ENCODE measurements around the gene STAT5B. TPM values are rescaled to one million over a fixed set of nuclear protein-coding genes. Genes with fewer than 3 reads are reported as not detected.
"Not testable (repeated sequence)": the region's sequence is repeated elsewhere in the genome, so short reads cannot be mapped to it uniquely, and the experiment has no call there.

STAT5B gene
- total RNA-seq, 1 experiment from 2014 or later = 7.1 TPM

DNA sequence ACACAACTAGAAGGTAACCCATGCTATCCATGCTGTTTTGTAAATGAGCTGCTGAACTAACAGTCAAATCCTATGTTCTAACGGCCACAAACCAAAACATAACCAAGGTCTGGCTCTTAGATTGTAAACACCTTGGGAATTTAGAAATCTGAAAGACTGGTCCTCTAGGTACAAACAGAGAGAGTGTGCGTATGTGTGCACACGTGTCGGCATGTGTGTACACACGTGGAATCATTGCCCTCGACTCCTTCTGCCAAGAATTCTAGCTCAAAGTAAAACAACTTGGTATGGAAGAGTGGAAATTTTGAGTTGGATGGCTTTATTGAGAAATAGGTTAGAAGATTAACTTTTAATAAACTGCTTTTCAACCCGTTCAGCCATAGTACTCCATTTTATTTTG lies 63.8 kb downstream of the STAT5B start (continued):
- TF ChIP-seq, protein P1, sequence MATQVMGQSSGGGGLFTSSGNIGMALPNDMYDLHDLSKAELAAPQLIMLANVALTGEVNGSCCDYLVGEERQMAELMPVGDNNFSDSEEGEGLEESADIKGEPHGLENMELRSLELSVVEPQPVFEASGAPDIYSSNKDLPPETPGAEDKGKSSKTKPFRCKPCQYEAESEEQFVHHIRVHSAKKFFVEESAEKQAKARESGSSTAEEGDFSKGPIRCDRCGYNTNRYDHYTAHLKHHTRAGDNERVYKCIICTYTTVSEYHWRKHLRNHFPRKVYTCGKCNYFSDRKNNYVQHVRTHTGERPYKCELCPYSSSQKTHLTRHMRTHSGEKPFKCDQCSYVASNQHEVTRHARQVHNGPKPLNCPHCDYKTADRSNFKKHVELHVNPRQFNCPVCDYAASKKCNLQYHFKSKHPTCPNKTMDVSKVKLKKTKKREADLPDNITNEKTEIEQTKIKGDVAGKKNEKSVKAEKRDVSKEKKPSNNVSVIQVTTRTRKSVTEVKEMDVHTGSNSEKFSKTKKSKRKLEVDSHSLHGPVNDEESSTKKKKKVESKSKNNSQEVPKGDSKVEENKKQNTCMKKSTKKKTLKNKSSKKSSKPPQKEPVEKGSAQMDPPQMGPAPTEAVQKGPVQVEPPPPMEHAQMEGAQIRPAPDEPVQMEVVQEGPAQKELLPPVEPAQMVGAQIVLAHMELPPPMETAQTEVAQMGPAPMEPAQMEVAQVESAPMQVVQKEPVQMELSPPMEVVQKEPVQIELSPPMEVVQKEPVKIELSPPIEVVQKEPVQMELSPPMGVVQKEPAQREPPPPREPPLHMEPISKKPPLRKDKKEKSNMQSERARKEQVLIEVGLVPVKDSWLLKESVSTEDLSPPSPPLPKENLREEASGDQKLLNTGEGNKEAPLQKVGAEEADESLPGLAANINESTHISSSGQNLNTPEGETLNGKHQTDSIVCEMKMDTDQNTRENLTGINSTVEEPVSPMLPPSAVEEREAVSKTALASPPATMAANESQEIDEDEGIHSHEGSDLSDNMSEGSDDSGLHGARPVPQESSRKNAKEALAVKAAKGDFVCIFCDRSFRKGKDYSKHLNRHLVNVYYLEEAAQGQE (IDR thresholded peaks at IDR 0.05; ENCODE audit: low read depth) = no peak
- no peak for TF ChIP-seq SP1 (IDR thresholded peaks at IDR 0.05; ENCODE audit: low read depth)

DNA sequence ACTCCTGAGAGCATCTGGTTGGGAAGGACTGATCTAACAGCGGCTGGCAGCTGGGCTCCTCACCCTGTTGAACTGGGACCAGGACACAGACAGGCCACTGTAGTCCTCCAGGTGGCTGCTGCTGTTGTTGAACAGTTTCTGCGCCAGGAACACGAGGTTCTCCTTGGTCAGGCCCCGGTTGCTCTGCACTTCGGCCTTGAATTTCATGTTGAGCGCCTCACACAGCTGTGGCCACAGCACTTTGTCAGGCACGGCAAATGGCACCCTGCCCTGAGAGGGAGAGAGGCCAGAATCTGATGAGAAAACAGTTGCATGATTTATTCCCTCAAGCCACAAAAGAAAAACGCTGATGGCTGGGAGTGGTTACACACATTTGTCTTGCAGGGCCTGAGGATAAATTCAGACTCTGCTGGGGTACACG lies 64.3 kb downstream of the STAT5B start:
- H3K4me1 ChIP-seq (ENCODE audit: control insufficient read depth in 1 of 2, insufficient read depth in 2 of 2, low read length in 2 of 2); H4K20me1 ChIP-seq (ENCODE audit: insufficient read depth); BruUV-seq (replicated peaks); POLR2A ChIA-PET; H3K9ac ChIP-seq (ENCODE audit: low read length); H3K4me3 ChIP-seq (replicated peaks in 1 of 2; ENCODE audit: low read depth in 1 of 2, low read length in 2 of 2); H3K36me3 ChIP-seq (ENCODE audit: control insufficient read depth in 1 of 2, insufficient read depth in 2 of 2, low read length in 2 of 2); H3K4me2 ChIP-seq (ENCODE audit: low read length); H3K9me3 ChIP-seq (ENCODE audit: control insufficient read depth in 1 of 2, insufficient read depth in 1 of 2, low read depth in 1 of 2, low read length in 2 of 2); intact Hi-C loops (cut with micrococcal nuclease); H3K9me2 ChIP-seq (ENCODE audit: insufficient read depth); H2AFZ ChIP-seq (ENCODE audit: low read depth, low read length, poor library complexity, severe bottlenecking); H3K79me2 ChIP-seq (ENCODE audit: insufficient read depth, low read length); H3K27me3 ChIP-seq (ENCODE audit: insufficient read depth, low read length); DNase-seq (ENCODE audit: low read depth, low spot score); H3K27ac ChIP-seq (ENCODE audit: low read depth, low read length); ATAC-seq; RAD21 ChIA-PET (ENCODE audit: low non-redundant PET in 1 of 2, low total read pairs in 2 of 2, uncharacterized antibody in 2 of 2, unreplicated experiment in 2 of 2): not testable (repeated sequence)
- CTCF ChIA-PET = interaction anchor here (2.8 kb wide), 1 partner anchor 11 kb away, joined by 11 read pairs; no protein-coding TSS in a partner anchor

DNA sequence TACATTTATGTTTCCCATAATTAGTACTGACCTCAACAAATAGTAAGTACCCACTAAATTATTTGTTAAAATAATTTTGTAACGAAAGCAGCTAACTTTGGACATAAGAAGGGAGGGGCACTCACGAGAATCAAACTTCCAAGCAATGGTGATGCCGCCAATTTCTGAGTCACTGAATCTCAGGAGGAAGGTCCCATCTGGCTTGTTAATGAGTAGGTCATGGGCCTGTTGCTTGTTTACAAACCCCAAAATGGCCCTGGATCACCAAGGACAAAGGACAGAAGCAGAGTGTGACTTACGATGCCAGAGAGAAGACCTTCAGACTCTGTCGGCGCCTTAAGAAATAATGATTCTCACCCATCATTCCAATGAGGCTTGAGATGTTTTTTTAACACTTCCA lies 66.1 kb downstream of the STAT5B start:
- BruUV-seq (replicated peaks) = no TSS peak
- no peaks in the 10 kb centered on the region for H3K9me3 ChIP-seq (ENCODE audit: control insufficient read depth in 1 of 2, insufficient read depth in 1 of 2, low read depth in 1 of 2, low read length in 2 of 2)
- H3K27me3 ChIP-seq (ENCODE audit: insufficient read depth, low read length) = no peaks in the 10 kb centered on the region
- no peak overlapping the region for H3K4me3 ChIP-seq (replicated peaks in 1 of 2; ENCODE audit: low read depth in 1 of 2, low read length in 2 of 2)
- H3K9me2 ChIP-seq (ENCODE audit: insufficient read depth) = no peaks in the 10 kb centered on the region
- ATAC-seq = no peak
- no peak overlapping the region for H3K9ac ChIP-seq (ENCODE audit: low read length)
- POLR2A ChIA-PET = no interaction called here
- intact Hi-C loops (cut with micrococcal nuclease) = no loop called here
- no peak overlapping the region for H3K4me2 ChIP-seq (ENCODE audit: low read length)
- no peak for TF ChIP-seq EZH2phosphoT487 (IDR thresholded peaks at IDR 0.05; ENCODE audit: borderline replicate concordance)
- no peak for TF ChIP-seq YY1 (IDR thresholded peaks at IDR 0.05; ENCODE audit: extremely low read depth, insufficient replicate concordance, low read depth, low read length)
- no peak for TF ChIP-seq TCF7L2 (IDR thresholded peaks at IDR 0.05; ENCODE audit: borderline replicate concordance, extremely low read depth, insufficient read depth, insufficient read length)
- no peaks in the 10 kb centered on the region for H3K79me2 ChIP-seq (ENCODE audit: insufficient read depth, low read length)
- H2AFZ ChIP-seq (ENCODE audit: low read depth, low read length, poor library complexity, severe bottlenecking) = no peak overlapping the region
- DNase-seq (ENCODE audit: low read depth, low spot score) = no peak
- no peaks in the 10 kb centered on the region for H4K20me1 ChIP-seq (ENCODE audit: insufficient read depth)
- RAD21 ChIA-PET (ENCODE audit: low non-redundant PET in 1 of 2, low total read pairs in 2 of 2, uncharacterized antibody in 2 of 2, unreplicated experiment in 2 of 2) = no interaction called here
- no peak overlapping the region for H3K27ac ChIP-seq (ENCODE audit: low read depth, low read length)
- peaks cover 0 to 4% of the 10 kb centered on the region in 2 experiments; a peak in 1 of 4 replicates for H3K36me3 ChIP-seq (ENCODE audit: control insufficient read depth in 1 of 2, insufficient read depth in 2 of 2, low read length in 2 of 2)
- CTCF ChIA-PET = no interaction called here
- no peaks in the 10 kb centered on the region for H3K4me1 ChIP-seq (ENCODE audit: control insufficient read depth in 1 of 2, insufficient read depth in 2 of 2, low read length in 2 of 2)

DNA sequence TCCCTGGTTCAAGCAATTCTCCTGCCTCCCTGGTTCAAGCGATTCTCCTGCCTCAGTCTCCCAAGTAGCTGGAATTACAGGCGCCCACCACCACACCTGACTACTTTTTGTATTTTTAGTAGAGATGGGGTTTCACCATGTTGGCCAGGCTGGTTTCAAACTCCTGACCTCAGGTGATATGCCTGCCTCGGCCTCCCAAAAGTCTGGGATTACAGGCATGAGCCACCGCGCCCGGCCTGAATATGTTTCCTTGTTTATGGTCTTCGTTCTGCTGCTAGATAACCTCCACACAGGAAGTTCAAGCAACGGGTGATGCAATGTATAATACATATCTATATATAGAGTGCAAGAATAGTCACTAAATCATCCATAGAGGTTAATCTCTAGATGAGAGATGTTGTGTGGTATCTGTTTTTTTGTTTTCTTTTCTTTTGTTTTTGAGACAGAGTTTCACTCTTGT lies 70.0 kb downstream of the STAT5B start:
- intact Hi-C loops (cut with micrococcal nuclease); ATAC-seq; H3K9ac ChIP-seq (ENCODE audit: low read length); DNase-seq (ENCODE audit: low read depth, low spot score); H3K9me2 ChIP-seq (ENCODE audit: insufficient read depth); RAD21 ChIA-PET (ENCODE audit: low non-redundant PET in 1 of 2, low total read pairs in 2 of 2, uncharacterized antibody in 2 of 2, unreplicated experiment in 2 of 2); H3K36me3 ChIP-seq (ENCODE audit: control insufficient read depth in 1 of 2, insufficient read depth in 2 of 2, low read length in 2 of 2); H3K4me3 ChIP-seq (replicated peaks in 1 of 2; ENCODE audit: low read depth in 1 of 2, low read length in 2 of 2); H3K9me3 ChIP-seq (ENCODE audit: control insufficient read depth in 1 of 2, insufficient read depth in 1 of 2, low read depth in 1 of 2, low read length in 2 of 2); H4K20me1 ChIP-seq (ENCODE audit: insufficient read depth); H2AFZ ChIP-seq (ENCODE audit: low read depth, low read length, poor library complexity, severe bottlenecking); CTCF ChIA-PET; H3K4me2 ChIP-seq (ENCODE audit: low read length); H3K27me3 ChIP-seq (ENCODE audit: insufficient read depth, low read length); H3K4me1 ChIP-seq (ENCODE audit: control insufficient read depth in 1 of 2, insufficient read depth in 2 of 2, low read length in 2 of 2); H3K27ac ChIP-seq (ENCODE audit: low read depth, low read length); H3K79me2 ChIP-seq (ENCODE audit: insufficient read depth, low read length); POLR2A ChIA-PET; BruUV-seq (replicated peaks): not testable (repeated sequence)

All from HCT116 (cell line).